Epidermal melanocyte (primary cell): ENCODE data around the gene ENOX1.
"Not testable (repeated sequence)": the region's sequence is repeated elsewhere in the genome, so short reads cannot be mapped to it uniquely, and the experiment has no call there.

Source experiments
- DNase-seq: peaks from one replicate; pipeline ENCODE4 v3.0.0; 2011; ENCODE audit warnings: low spot score; ENCODE audit not compliant: insufficient read length

ENOX1 gene

GRCh38 chr13:43786766-43787517 lies at the start of gene ENOX1:
Gene ENOX1, minus strand, starts transcription at chr13:43786972.
- DNase-seq = no peak

- DNase-seq = no peak
Measured at GRCh38 chr13:43835701-43836100, 48.9 kb upstream of the ENOX1 start.

GRCh38 chr13:43831088-43831487 lies 44.3 kb upstream of the ENOX1 start:
- DNase-seq = no peak

GRCh38 chr13:43830497-43830881 lies 43.7 kb upstream of the ENOX1 start:
- no peak for DNase-seq

GRCh38 chr13:43824656-43825055 lies 37.9 kb upstream of the ENOX1 start:
- DNase-seq = not testable (repeated sequence)

- DNase-seq = no peak
Measured at GRCh38 chr13:43822969-43823368, 36.2 kb upstream of the ENOX1 start.

- no peak for DNase-seq
Measured at GRCh38 chr13:43816401-43816889, 29.7 kb upstream of the ENOX1 start.

- DNase-seq = no peak
Measured at GRCh38 chr13:43815204-43815603, 28.4 kb upstream of the ENOX1 start.

GRCh38 chr13:43808676-43809075 lies 21.9 kb upstream of the ENOX1 start:
- DNase-seq = no peak

- no peak for DNase-seq
Measured at GRCh38 chr13:43805681-43806128, 18.9 kb upstream of the ENOX1 start.

- no peak for DNase-seq
Measured at GRCh38 chr13:43805071-43805468, 18.3 kb upstream of the ENOX1 start.

- DNase-seq = no peak
Measured at GRCh38 chr13:43804461-43805070, 17.8 kb upstream of the ENOX1 start.

- DNase-seq = no peak
Measured at GRCh38 chr13:43802511-43802910, 15.7 kb upstream of the ENOX1 start.

GRCh38 chr13:43800828-43801227 lies 14.1 kb upstream of the ENOX1 start:
- no peak for DNase-seq

- no peak for DNase-seq
Measured at GRCh38 chr13:43799191-43799590, 12.4 kb upstream of the ENOX1 start.

GRCh38 chr13:43797869-43798268 lies 11.1 kb upstream of the ENOX1 start:
- no peak for DNase-seq

- DNase-seq = no peak
Measured at GRCh38 chr13:43797159-43797558, 10.4 kb upstream of the ENOX1 start.

GRCh38 chr13:43794416-43794815 lies 7.6 kb upstream of the ENOX1 start:
- DNase-seq = no peak

GRCh38 chr13:43792076-43792881 lies 5.5 kb upstream of the ENOX1 start:
- no peak for DNase-seq

GRCh38 chr13:43787997-43788396 lies 1.2 kb upstream of the ENOX1 start:
- peak; percentile 44 for DNase-seq

- DNase-seq = no peak
Measured at GRCh38 chr13:43787518-43787891, 733 bp upstream of the ENOX1 start.

- DNase-seq = no peak
Measured at GRCh38 chr13:43786472-43786765, 353 bp downstream of the ENOX1 start.
